ENCODE measurements around the gene ST6GALNAC1. TPM values are rescaled to one million over a fixed set of nuclear protein-coding genes. Genes with fewer than 3 reads are reported as not detected.

ST6GALNAC1 gene
- total and polyA plus RNA-seq, 10 of the 15 experiments (the other 5 are each of a cell fraction or from before 2014, with no cell fraction given), result 0.08 TPM; not detected in 9

DNA sequence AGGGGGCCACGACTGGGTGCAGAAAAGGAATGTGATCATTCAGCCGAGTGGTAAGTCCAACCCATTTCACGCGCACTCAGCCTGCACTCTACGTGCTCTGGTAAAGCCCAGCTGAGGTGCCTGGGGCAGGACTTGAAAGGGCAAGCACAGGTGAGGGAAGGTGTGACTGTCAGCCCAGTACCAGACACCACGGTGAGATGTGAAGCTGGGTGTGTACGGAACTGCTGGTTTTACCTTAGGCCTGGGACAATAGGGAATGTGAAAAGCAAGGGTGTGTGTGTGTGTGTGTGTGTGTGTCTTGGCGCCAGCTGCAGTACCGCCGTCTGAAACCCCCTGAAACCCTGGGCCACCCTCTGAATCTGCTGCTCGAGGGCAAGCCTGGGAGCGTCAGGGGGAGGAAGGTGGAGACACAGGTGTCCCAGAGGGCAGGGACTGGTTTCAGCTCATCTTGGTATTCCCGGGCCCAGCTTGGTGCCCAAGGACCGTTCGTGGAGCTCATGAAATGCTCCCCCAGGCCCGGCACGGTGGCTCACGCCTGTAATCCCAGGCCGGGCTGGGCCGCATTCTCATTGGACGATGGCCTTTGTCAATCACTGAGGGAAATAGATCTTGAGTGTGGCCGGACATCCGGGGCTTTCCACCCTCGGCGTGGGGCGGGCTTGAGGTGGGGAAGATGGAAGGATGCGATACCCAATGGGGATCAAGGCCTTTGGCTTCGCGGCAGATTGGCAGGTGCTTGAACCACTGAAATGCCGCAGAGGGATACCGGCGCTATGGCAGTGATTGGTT is 27.8 kb upstream of the ST6GALNAC1 start (continued):
- TF ChIP-seq, protein P1, sequence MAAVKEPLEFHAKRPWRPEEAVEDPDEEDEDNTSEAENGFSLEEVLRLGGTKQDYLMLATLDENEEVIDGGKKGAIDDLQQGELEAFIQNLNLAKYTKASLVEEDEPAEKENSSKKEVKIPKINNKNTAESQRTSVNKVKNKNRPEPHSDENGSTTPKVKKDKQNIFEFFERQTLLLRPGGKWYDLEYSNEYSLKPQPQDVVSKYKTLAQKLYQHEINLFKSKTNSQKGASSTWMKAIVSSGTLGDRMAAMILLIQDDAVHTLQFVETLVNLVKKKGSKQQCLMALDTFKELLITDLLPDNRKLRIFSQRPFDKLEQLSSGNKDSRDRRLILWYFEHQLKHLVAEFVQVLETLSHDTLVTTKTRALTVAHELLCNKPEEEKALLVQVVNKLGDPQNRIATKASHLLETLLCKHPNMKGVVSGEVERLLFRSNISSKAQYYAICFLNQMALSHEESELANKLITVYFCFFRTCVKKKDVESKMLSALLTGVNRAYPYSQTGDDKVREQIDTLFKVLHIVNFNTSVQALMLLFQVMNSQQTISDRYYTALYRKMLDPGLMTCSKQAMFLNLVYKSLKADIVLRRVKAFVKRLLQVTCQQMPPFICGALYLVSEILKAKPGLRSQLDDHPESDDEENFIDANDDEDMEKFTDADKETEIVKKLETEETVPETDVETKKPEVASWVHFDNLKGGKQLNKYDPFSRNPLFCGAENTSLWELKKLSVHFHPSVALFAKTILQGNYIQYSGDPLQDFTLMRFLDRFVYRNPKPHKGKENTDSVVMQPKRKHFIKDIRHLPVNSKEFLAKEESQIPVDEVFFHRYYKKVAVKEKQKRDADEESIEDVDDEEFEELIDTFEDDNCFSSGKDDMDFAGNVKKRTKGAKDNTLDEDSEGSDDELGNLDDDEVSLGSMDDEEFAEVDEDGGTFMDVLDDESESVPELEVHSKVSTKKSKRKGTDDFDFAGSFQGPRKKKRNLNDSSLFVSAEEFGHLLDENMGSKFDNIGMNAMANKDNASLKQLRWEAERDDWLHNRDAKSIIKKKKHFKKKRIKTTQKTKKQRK (IDR thresholded peaks at IDR 0.05; ENCODE audit: low read depth, low read length), result peak; percentile 99
- TF ChIP-seq RAD21 (IDR thresholded peaks at IDR 0.05; ENCODE audit: insufficient read depth, low read depth, low read length) (no peak), RAD51 (IDR thresholded peaks at IDR 0.05) (no peak), HDAC6 (IDR thresholded peaks at IDR 0.05; ENCODE audit: unreplicated experiment) (no peak), JUNB (IDR thresholded peaks at IDR 0.05) (no peak), ZZZ3 (IDR thresholded peaks at IDR 0.05; ENCODE audit: control insufficient read depth, insufficient read length, low read depth) (no peak), WRNIP1 (IDR thresholded peaks at IDR 0.05; ENCODE audit: borderline replicate concordance, low read depth, low read length) (no peak), MTA2 (IDR thresholded peaks at IDR 0.05; ENCODE audit: low read depth) (no peak), SMC3 (IDR thresholded peaks at IDR 0.05; ENCODE audit: borderline replicate concordance, low read length) (no peak), MYB (IDR thresholded peaks at IDR 0.05; ENCODE audit: borderline replicate concordance, low read depth, low read length) (no peak), MEF2A (IDR thresholded peaks at IDR 0.05; ENCODE audit: insufficient read depth, low read depth, low read length) (no peak), CBX3 (IDR thresholded peaks at IDR 0.05; ENCODE audit: borderline replicate concordance, low read depth) (no peak), SMARCA5 (IDR thresholded peaks at IDR 0.05) (no peak), ZNF24 (IDR thresholded peaks at IDR 0.05) (no peak)
- TF ChIP-seq, protein P2, sequence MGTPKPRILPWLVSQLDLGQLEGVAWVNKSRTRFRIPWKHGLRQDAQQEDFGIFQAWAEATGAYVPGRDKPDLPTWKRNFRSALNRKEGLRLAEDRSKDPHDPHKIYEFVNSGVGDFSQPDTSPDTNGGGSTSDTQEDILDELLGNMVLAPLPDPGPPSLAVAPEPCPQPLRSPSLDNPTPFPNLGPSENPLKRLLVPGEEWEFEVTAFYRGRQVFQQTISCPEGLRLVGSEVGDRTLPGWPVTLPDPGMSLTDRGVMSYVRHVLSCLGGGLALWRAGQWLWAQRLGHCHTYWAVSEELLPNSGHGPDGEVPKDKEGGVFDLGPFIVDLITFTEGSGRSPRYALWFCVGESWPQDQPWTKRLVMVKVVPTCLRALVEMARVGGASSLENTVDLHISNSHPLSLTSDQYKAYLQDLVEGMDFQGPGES (IDR thresholded peaks at IDR 0.05), result peak; percentile 98
- TF ChIP-seq, protein P3, sequence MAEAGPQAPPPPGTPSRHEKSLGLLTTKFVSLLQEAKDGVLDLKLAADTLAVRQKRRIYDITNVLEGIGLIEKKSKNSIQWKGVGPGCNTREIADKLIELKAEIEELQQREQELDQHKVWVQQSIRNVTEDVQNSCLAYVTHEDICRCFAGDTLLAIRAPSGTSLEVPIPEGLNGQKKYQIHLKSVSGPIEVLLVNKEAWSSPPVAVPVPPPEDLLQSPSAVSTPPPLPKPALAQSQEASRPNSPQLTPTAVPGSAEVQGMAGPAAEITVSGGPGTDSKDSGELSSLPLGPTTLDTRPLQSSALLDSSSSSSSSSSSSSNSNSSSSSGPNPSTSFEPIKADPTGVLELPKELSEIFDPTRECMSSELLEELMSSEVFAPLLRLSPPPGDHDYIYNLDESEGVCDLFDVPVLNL (IDR thresholded peaks at IDR 0.05; ENCODE audit: low read depth, low read length), result no peak
- TF ChIP-seq, protein P4, sequence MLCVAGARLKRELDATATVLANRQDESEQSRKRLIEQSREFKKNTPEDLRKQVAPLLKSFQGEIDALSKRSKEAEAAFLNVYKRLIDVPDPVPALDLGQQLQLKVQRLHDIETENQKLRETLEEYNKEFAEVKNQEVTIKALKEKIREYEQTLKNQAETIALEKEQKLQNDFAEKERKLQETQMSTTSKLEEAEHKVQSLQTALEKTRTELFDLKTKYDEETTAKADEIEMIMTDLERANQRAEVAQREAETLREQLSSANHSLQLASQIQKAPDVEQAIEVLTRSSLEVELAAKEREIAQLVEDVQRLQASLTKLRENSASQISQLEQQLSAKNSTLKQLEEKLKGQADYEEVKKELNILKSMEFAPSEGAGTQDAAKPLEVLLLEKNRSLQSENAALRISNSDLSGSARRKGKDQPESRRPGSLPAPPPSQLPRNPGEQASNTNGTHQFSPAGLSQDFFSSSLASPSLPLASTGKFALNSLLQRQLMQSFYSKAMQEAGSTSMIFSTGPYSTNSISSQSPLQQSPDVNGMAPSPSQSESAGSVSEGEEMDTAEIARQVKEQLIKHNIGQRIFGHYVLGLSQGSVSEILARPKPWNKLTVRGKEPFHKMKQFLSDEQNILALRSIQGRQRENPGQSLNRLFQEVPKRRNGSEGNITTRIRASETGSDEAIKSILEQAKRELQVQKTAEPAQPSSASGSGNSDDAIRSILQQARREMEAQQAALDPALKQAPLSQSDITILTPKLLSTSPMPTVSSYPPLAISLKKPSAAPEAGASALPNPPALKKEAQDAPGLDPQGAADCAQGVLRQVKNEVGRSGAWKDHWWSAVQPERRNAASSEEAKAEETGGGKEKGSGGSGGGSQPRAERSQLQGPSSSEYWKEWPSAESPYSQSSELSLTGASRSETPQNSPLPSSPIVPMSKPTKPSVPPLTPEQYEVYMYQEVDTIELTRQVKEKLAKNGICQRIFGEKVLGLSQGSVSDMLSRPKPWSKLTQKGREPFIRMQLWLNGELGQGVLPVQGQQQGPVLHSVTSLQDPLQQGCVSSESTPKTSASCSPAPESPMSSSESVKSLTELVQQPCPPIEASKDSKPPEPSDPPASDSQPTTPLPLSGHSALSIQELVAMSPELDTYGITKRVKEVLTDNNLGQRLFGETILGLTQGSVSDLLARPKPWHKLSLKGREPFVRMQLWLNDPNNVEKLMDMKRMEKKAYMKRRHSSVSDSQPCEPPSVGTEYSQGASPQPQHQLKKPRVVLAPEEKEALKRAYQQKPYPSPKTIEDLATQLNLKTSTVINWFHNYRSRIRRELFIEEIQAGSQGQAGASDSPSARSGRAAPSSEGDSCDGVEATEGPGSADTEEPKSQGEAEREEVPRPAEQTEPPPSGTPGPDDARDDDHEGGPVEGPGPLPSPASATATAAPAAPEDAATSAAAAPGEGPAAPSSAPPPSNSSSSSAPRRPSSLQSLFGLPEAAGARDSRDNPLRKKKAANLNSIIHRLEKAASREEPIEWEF (IDR thresholded peaks at IDR 0.05; ENCODE audit: insufficient replicate concordance, low read depth, low read length), result no peak
